GM19035 (cell line): ENCODE results near the gene FASTK.

Experiments
- ATAC-seq: cut with Tn5 transposase; IDR thresholded peaks from one replicate; pipeline ENCODE4 v1.9.1; 2021; ENCODE audit not compliant: unreplicated experiment

The FASTK gene

DNA sequence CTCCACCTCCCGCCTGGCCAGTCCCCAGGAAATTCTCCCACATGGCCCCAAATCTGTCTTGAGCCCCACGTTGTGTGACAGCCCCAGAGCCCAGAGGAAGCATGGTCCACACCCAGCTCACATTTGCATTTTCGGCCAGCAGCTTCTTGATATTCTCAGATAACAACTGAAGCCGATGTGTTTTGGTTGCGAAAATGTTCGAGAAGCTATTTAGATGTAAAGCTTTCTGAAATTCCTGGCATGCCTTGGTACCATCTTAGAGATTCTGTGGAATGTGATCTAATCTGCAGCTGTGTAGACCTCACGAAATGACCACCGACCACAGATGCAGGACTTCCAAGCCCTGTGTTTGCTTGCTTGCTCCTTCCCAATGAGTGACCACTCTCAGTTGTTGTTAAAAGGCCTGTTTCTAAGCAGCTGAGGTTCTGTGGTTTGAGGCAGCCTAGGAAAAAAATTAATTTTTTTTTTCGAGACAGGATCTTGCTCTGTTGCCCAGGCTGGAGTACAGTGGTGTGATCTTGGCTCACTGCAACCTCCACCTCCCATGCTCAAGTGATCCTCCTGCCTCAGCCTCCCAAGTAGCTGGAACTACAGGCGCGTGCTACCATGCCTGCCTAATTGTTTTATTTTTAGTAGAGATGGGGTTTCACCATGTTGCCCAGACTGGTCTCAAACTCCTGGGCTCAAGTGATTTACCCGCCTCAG is 12.4 kb downstream of the FASTK start:
- ATAC-seq, result no peak

DNA sequence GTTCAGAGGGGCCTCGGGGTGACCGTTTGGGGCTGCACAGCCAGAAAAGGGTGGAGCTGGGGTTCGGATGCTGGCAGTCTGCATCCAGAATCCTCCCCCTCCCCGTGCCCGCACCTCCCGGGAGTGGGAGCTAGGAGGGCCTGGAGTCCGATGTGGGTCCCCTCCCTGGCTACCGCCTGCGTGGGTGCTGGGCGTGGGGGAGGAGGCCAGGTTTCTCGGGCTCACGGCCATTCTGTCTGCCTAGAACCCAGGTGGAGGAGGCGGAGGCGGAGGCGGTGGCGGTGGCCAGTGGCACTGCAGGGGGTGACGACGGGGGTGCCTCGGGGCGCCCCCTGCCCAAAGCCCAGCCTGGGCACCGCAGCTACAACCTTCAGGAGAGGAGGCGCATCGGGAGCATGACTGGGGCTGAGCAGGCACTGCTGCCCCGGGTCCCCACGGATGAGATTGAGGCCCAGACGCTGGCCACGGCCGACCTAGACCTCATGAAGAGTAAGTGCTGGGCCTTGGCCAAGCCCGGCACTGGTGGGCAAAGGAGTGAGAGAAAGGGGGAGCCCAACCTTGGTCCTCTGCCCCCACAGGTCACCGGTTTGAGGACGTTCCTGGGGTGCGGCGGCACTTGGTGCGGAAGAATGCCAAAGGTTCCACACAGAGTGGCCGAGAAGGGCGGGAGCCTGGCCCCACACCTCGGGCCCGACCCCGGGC is 14.2 kb downstream of the FASTK start:
- no peak for ATAC-seq

DNA sequence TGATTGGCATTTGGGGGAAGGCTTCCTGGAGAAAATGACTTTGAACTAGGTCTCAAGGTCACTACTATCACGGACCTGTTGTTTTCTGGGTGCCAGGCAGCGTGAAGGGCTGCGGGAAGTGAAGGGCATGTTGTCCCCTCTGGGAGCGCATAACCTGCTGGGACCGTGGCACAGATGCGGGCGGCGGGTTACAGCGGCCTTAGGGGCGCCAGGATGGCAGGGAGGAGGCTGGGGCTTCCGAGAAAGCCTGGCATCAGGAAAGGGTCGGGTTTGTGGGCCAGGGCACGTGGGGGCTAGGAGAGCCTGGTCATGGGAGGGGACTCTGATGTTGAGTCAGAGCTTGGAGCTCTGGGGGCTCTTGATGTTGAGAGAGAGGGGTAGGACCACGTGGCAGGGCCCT is 15.1 kb downstream of the FASTK start:
- no peak for ATAC-seq

DNA sequence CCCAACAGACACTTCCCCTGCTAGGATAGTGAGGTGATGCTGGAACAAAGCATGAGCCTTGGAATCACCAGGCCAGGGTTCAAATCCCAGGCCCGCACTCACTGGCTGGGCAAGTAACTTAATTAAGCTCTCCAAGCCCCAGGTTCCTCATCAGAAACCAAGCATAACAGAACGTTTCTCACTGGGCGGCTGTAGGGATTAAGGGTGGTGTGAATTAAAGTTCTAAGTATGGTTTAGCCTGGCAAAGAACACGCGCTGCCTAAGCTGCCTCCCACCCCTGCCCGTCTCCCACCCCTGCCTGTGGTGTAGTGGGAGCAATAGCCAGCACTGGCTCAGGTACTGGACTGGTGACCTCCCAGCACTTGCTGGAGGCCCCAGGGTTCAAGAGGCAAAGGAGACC is 15.6 kb downstream of the FASTK start:
- ATAC-seq, result no peak

DNA sequence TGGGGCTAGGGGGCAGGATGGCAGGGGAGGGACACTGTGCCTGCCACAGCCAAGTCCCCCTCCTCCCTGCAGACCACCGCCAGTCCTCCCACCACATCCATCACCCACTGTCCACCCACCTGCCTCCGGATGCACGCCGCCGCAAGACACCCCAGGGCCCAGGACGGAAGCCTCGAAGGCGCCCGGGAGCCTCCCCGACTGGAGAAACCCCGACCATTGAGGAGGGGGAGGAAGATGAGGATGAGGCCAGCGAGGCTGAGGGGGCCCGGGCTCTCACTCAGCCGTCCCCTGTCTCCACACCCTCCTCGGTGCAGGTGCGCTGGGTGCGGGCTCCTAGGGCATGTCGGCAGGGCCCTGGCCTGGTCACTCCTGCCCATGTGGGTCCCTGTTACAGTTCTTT is 16.2 kb downstream of the FASTK start:
- no peak for ATAC-seq

DNA sequence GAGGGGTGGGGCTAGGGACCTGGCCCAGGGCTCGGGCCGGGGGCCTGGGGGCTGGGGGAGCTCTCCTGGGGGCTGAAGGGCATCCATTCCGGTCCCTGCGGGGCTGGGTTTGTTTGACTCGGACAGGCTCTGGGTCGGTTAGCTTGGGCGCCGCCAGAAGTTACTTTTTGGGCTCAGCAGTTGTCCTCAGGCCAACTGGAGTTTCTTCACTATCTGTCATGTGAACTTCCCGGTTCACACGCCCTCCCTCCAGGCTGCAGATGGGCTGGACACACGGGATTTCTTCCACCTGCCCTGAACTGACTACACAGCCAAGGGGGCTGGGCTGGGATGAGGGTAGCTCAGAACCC is 17.4 kb downstream of the FASTK start:
- no peak for ATAC-seq

DNA sequence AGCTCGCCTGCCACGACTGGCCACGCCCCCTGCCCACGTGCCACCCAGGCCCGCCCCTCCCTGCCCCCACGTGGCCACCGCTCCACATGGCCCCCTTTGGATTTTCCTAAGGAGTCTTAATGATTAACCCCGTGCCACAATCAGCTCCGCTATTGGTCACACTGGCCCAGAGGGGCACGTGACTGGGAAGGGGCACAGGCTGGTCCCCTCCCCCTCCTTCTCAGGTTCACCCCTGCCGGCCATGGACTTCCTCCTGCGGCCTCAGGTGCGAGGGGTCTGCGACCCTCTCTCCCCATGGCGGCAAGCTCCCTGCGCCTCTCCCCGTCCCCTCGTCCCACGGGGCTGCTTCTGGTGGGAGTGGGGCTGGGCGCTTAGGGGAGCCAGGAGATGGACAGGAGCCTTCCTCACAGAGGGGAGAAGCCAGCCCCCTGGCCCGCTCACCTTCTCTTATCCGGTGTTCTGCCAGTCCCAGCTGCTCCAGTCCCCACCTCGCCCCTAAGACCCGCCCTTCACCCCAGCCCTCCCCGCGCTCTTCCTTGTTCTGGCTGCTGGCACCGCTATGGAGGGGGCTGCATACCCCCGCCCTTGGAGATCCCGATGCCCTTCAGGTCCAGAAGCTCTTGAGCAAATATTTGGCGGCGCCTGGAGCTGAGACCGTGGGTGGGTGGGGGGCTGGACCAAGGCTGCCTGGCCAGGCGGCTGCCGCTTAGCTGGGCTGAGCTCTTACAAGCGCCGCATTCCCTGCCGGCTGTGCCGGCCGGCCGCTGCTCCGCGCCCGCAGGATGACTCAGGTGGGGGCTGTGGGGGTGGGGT is 18.0 kb downstream of the FASTK start:
- ATAC-seq, result no peak

DNA sequence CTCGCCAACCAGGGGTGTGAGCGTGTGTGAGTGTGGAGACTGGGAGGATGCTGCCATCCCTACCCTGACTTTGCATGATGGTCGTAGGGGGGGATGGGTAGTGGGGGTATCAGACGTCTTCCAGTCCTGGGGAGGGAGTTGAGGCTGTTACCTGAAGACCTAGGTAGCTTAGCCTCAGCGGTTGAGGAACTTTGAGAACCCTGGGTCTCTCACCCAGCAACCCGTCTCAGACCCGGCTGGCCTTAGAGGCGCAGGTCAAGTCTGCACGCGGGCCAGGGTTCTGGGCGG is 18.6 kb downstream of the FASTK start:
- ATAC-seq, result no peak

DNA sequence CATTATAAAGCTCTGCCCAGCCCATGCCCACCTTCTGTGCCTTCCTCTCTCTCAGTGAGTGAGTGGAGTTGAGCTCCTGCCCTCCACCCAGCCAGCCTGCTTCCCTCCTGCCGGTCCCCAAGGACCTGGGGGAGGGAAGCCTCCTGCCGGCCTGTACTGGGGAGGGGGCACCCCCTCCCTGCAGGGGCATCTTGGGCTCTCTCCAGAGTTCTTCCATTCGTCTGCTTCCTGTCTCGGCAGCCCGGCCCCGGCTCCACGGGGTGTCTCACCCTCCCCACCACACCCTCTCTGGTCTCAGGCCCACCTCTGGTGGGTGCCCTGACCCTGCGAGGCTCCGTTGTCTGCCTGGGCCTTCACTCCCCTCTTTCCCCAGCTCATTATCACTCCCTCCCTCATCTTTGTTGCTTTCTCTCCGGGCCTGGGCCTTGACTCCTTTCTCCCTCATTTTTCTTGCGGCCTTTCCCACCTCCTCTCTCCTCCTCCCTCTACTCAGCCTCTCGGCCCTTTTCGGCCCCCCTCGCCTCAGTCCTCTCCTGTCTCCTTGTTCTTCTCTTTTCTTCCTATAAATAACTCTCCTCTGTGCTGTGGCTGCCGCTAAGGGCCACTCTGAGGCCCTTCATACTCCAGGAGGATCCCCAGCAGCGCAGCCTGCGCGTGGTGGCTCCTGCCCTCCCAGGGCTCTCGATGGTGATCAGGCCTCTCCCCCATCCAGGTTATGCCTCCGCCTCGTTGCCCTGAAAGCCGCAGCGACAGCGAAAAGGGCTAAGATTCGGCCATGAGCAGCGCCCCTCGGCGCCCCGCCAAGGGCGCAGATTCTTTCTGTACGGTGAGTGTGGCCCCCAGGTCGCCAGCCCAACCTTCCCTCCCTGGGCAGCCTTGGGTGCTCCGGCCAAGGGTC is 19.1 kb downstream of the FASTK start:
- no peak for ATAC-seq

DNA sequence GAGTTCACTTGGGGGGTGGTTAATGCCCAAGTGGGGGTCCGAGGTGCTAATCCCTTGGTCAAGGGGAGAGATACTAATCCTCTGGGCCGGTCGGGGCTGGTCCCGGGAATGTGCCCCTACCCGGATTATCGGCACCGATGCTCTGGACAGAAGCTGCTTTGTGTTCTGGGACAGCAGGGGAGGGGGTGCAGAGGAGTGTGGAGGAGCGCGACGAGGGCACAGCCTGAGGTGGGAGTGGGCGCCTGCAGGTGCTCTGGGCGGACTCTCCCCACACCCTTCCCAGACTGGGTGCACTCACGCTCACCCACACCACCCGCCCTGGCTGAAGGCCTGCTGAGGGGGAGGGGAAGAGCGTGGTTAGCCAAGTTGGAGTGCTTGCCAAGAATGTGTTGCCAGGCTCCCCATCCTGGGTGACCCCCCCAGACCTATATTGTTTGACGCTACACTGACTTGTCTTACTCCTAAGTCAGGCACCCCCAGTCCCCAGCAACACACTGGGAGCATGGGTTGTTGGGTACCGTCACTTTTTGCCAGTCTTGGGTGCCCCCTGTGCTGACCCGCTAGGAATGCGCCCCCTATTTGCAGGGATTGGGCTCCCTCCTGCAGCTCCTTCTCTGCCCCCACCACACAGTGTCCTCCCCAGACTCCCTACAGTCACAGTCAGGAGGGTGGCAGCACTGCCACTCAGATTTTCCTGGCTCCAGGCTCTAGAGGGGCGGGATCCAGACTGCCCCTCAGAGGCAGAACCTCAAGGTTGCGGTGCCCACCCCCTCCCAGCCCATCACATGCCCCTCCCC is 20.0 kb downstream of the FASTK start:
- no peak for ATAC-seq

DNA sequence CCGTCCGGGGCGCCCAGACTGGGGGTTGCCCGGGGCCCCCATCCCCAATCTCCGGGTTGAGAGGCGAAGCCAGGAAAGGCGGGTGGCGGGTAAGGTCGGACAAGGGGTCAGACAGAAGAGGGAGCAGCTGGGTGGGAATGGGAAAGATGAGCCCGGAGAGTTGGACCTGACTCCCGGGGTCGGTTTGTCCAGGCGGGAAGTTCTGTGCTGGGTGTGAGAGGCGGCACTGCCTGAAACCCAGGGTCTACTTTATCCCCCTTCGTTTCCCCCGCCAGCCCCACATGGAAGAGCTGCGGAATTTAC is 20.5 kb downstream of the FASTK start:
- no peak for ATAC-seq

DNA sequence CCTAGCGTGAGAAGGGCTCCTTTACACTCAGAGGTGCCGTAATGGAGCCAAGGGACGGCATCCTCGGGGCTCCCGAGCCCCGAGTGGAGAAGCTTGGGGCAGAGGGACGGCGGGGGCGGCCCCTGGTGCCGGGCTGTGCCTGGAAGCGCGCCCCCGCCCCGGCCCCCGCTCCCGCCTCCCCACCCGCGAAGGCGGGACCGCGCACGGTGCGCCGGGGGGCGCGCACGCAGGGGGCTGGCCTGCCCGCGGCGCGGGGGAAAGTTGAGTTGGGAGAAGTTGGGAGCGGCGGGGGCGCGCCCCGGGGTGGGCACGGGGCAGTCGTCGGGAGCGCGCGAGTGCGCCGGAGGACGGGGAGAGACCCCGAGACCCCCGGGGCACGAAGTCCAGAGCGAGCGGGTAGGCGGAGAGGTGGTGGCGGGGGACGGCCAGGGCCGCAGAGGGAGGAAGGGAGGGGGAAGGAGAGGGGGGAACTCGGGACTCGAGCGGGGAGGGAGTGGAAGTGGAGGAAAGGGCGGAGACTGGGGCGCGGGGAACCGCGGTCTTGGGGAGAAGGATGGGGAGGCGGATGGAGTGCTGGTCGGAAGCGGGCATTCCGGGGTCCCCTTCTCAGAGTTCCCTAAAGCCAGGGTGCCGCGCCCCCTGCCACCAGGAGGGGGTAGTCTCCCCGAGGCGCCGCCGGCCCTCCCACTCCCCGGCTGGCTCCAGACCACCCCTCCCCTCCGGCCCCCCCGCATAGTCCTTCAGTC is 21.1 kb downstream of the FASTK start, which contains the start of gene SLC4A2:
Gene SLC4A2 (plus strand): TSS at position 223 of the 746 bp plus-strand sequence. CDS start 2,399 bp downstream, outside the sequence.
- ATAC-seq, result peak; percentile 32

DNA sequence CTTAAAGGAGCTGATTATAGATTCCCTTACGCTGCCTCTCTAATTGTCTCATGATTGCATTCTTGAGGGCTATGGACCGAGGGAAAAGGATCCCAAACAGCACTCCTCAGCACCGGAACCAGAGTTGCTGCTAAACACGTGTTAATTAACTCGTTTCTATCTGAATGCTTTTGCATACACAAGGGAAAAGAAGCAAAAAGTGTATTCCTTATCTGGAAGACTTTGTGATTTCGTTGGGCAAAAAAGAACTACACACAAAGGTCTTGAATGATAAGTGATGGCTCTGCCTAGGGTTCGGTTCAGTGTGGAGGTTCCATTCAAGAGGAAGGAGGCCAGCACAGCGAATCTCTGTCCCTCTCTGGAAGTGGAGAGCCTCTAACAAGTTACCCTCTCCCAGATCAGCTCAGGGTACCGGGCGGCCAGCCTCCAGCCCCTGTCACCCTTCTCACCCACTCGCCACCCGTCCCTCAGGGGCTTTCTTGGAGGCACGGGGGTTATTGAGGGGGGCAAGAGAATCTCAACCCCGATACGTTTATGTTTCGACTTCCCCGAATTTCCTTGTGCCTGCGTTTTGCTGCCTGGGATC is 21.7 kb downstream of the FASTK start:
- no peak for ATAC-seq

DNA sequence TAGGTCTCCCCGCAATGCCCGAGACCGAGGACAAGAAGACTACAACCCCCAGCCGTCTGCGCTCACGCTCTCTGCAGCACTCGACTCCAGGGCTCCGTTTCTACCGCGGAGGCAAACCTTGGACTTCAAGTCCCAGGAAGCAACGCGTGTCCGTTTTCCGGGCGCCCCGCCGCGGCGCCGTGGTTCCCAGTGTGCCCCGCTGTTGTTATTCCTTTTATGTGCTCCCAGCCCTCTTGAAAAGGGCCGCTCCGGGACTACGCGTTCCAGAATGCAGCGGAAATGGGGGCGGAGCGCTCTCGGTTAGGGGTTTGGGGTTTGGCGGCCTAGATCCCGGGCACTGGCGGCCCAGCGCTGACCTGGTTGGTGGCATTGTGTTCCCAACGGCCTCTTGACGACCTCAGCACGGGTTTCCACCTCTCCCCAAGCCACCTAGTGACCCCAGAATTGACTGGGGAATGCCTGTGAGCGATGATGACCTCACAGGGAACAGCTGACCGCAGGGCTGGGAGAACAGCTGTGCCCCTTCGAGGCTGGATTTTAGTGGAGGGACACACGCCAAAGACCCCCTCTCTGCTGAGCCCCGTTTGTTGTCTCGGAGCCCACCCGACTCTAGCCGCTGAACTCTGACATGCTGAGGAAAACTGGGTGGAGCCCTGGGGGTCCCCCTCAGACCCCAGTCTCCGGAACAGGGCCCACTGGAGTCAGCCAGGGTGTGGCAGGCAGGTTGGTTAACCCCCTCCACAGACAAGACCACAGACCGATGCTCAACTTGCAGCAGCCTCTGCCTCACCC is 22.4 kb downstream of the FASTK start:
- ATAC-seq, result peak; percentile 90

DNA sequence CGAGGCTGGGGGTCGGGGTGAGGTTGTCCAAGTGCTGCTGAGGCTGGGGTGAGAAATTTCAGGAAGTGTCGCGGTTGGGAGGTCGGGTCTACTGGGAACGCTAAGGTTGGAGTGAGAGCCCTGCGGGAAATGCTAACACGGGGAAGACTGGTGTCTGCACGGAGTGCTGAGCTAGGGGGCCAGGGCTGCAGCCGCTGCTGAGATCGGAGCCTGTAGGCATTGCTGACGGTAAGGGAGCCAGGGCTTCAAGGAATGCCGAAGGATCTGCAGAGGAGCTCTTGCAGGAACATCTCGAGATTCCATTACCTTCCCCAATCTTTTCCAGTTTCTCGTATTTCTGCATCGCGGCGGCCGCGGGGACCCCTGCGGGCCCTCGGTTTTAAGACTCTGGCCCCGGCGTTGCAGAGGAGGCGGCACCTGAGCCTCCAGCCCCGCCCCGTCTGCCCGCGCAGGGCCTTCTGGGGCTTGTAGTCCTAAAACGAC is 23.1 kb downstream of the FASTK start, which contains the start of gene CDK5:
Gene CDK5 (minus strand): TSS at position 392 of the 483 bp plus-strand sequence. CDS start 49 bp downstream, at position 343.
- ATAC-seq, result peak; percentile 16

DNA sequence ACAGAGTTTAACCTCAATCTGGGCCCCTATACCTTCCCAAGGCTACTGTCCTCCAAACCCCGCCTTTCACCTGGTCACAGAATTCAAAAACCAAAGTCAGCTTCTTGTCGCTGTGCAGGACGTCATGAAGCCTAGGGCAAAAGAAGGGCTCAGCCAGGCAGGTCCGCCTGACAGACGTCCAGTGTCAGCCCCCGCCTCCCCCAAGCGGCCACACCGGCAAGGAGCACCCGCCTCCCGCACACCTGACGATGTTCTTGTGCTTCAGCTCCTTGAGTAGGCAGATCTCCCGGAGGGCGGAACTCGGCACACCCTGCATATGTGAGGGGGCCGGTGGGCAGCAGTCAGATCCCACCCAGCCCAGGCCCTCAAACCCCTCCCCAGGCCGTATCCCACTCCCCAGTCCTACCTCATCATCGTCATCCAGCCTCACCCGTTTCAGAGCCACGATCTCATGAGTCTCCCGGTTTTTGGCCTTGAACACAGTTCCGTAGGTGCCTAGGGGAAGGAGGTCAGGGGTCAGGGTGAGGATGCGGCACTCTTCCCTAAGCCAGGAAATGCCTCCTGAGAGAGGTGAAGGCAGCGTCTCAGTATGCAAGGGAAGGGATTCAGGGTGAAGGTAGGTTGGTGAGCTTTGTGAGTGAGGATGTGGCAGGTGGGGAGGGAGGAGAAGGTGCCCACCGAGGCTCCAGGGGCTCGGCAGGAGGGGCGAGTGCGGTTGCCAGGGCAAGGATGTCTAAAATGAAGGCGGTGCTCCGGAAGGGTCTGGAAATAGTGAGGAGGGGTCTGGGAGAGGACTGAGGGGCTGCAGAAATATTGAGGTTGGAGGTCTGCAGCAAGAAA is 23.7 kb downstream of the FASTK start:
- ATAC-seq, result no peak

DNA sequence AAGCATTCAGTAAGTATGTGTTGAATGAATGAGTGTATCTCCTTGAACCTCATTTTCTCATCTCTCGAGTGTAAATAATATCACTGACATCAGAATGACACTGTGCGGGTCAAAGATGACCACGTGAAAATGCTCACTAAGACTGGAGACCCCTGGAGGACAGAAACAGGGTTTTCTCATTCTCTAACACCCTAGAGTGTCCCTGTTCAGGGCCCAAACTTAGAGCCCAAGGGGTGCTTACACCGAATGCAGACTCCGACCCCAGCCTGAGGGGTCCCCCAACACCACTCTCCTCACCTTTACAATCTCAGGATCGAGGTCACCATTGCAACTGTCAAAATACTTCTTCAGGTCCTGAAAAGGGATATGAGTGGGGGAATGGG is 24.3 kb downstream of the FASTK start:
- ATAC-seq, result no peak
